Adrenal gland (tissue), 12 donors: ENCODE results near the gene VSIG10L2. TPM values are rescaled to one million over a fixed set of nuclear protein-coding genes. Genes with fewer than 3 reads are reported as not detected.

Experiments
- DNase-seq, 7 donors: peaks; one replicate each; pipeline ENCODE4 v3.0.0-alpha.2; 2019 to 2020
- H3K27ac ChIP-seq, 5 donors: fragments of 200-600 bp; sonication (generic) in 4 of 5; 1 replicate in 3 of 5; 2 replicates in 2 of 5; pipeline versions ENCODE4 v1.5.1 to v1.8.0; 2016 to 2020; ENCODE audit warnings: mild to moderate bottlenecking in 1 of 5
- H3K27me3 ChIP-seq: fragments of 200-600 bp; 2 replicates; pipeline ENCODE4 v1.8.0; 2021
- H3K36me3 ChIP-seq, 2 donors: fragments of 200-600 bp; replicated peaks in 1 of 2; 1 replicate in 1 of 2; 2 replicates in 1 of 2; pipeline versions ENCODE4 v1.5.1 to v1.8.0; 2018 to 2022
- H3K4me1 ChIP-seq, 2 donors: fragments of 200-600 bp; replicated peaks in 1 of 2; 1 replicate in 1 of 2; 2 replicates in 1 of 2; pipeline versions ENCODE4 v1.5.1 to v1.8.0; 2018 to 2021
- H3K4me3 ChIP-seq, 4 donors: fragments of 200-600 bp; sonication (generic) in 3 of 4; one replicate each; pipeline ENCODE4 v1.5.1; 2016 to 2018
- H3K9me3 ChIP-seq, 3 donors: fragments of 200-600 bp; sonication (generic) in 1 of 3; replicated peaks in 1 of 3; 1 replicate in 2 of 3; 2 replicates in 1 of 3; pipeline versions ENCODE4 v1.5.1 to v1.8.0; 2016 to 2021
- POLR2A ChIP-seq, 2 donors: fragments of 450-650 bp; IDR thresholded peaks; one replicate each; pipeline ENCODE4 v1.6.1; 2017; ENCODE audit warnings: antibody characterized with exemption in 2 of 2, mild to moderate bottlenecking in 2 of 2, moderate library complexity in 1 of 2
- WGBS, 4 donors: extraction: QIAGEN DNeasy Blood & Tissue Kit in 2 of 4; methylation state at CpG; one replicate each; pipeline versions ENCODE4 v1.1.5 to v1.1.7; 2013 to 2017; 5-methylcytosine and 5-hydroxymethylcytosine counted together
- intact Hi-C, 2 donors: fragments of 100-400 bp; cut with DNase I; formaldehyde crosslinking; loops; one replicate each; pipeline versions ENCODE4 v1.14.1 to v1.15.0; 2022 to 2023
- polyA plus RNA-seq, 3 donors: library from polyadenylated mRNA; stranded (reverse); fragments of 200-250 nt in 2 of 3; fragments of 350-450 nt in 1 of 3; fragmentation: Illumina TruSeq in 1 of 3; extraction: RNeasy Lipid Tissue Mini Kit (QIAGEN cat#74804) in 1 of 3; gene quantifications; one replicate each; pipeline ENCODE4 v1.2.3, GENCODE V29; 2013 to 2014
- total RNA-seq, 9 donors: library from RNA; depleted of rRNA in 4 of 9; stranded (reverse); fragments of >200 nt in 4 of 9; fragments of 120-200 nt in 1 of 9; fragmentation: NEBNext Ultra II Directional in 1 of 9; extraction: Animal tissue kit (Norgen Biotek cat#: 25700) in 1 of 9; gene quantifications; one replicate each; pipeline versions ENCODE4 v1.1.0 to v1.2.4, GENCODE V29; 2013 to 2023
- TF ChIP-seq, protein P1 (sequence below), 6 experiments: fragments of 450-650 bp in 4 of 6; fragments of 200-600 bp in 2 of 6; sonication (generic) in 1 of 6; IDR thresholded peaks; 1 replicate in 5 of 6; 2 replicates in 1 of 6; pipeline versions ENCODE4 v1.5.1 to v1.8.0; 2016 to 2021; ENCODE audit warnings: antibody characterized with exemption in 6 of 6, mild to moderate bottlenecking in 2 of 6, moderate library complexity in 1 of 6
- donor health status: healthy with polysubstance abuse.
- donor health status: Bipolar disorder and iron deficiency.
- donor health status: DM: yes; HTN: yes; CAD: no.
- donor health status: DM: no; HTN: no; CAD: no.
- donor health status: DM: no; HTN: no; CAD: no.
- donor health status: DM: yes; HTN: yes; CAD: no.

The VSIG10L2 gene
- total and polyA plus RNA-seq, 12 donors: 0.08 to 0.44 TPM; not detected in 10

DNA sequence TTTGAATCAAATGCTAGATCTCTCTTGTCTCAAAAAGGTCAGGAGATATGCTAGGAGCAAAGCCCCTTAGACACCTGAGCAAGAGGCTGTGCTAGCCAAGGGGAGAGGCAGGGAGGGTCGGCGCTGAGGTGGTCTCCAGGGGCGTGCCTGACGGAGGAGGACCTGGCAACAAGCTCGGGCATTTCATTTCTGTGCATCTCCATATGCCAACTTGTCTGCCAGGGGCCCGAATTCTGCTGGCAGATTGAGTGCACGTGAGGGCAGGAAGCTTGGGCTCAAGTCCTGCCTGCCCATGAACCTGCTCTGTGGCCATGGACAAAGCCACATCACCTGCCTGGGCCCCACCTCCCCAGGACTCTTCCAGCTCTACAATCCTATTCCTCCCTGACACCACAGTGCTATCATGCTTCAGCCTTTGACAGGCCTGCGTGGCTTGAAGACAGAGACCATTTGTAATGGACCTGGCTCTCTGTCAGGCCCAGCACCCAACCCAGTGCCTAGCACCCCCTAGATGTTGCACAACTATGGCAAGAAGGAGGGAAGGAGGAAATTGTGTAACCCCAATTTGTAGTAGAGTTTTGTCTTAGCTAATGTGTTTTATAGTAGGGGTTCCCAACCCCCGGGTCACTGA lies 16.3 kb upstream of the VSIG10L2 start:
- peaks cover 3% of the 10 kb centered on the region for H3K27me3 ChIP-seq
- intact Hi-C loops: no loop called here
- no peaks in the 10 kb centered on the region for H3K36me3 ChIP-seq
- H3K27ac ChIP-seq: no peak overlapping the region
- peaks cover 0 to 6% (median 0%) of the 10 kb centered on the region in 3 donors for H3K9me3 ChIP-seq
- H3K4me1 ChIP-seq: peaks cover 0 to 3% of the 10 kb centered on the region in 2 donors
- H3K4me3 ChIP-seq: no peak overlapping the region
- peak in 1 of 7 donors; percentile 36 for DNase-seq
- TF ChIP-seq, protein P1, sequence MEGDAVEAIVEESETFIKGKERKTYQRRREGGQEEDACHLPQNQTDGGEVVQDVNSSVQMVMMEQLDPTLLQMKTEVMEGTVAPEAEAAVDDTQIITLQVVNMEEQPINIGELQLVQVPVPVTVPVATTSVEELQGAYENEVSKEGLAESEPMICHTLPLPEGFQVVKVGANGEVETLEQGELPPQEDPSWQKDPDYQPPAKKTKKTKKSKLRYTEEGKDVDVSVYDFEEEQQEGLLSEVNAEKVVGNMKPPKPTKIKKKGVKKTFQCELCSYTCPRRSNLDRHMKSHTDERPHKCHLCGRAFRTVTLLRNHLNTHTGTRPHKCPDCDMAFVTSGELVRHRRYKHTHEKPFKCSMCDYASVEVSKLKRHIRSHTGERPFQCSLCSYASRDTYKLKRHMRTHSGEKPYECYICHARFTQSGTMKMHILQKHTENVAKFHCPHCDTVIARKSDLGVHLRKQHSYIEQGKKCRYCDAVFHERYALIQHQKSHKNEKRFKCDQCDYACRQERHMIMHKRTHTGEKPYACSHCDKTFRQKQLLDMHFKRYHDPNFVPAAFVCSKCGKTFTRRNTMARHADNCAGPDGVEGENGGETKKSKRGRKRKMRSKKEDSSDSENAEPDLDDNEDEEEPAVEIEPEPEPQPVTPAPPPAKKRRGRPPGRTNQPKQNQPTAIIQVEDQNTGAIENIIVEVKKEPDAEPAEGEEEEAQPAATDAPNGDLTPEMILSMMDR (IDR thresholded peaks at IDR 0.05): no peak
- no peak for TF ChIP-seq POLR2A (IDR thresholded peaks at IDR 0.05)
- 74 to 88% (median 79%) methylated on average over 9 of the region's 9 CpGs for WGBS, 4 donors

DNA sequence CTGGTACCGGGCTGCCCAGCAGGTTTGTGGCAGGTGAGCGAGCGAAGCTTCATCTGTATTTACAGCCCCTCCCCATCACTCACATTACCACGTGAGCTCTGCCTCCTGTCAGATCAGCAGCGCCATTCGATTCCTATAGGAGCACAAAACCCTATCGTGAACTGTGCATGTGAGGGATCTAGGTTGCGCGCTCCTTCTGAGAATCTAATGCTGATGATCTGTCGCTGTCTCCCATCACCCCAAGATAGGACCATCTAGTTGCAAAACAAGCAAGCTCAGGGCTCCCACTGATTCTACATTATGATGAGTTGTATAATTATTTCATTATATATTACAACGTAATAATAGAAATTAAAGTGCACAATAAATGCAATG lies 15.8 kb upstream of the VSIG10L2 start:
- no peak for TF ChIP-seq POLR2A (IDR thresholded peaks at IDR 0.05)
- TF ChIP-seq, protein P1 (IDR thresholded peaks at IDR 0.05): no peak
- H3K27me3 ChIP-seq: peaks cover 3% of the 10 kb centered on the region
- peak in 1 of 7 donors; percentile 3 for DNase-seq
- intact Hi-C loops: no loop called here
- no peaks in the 10 kb centered on the region for H3K36me3 ChIP-seq
- WGBS, 4 donors: 87 to 95% (median 87%) methylated on average over 8 to 11 of the region's 11 CpGs
- H3K9me3 ChIP-seq: peaks cover 0 to 6% (median 0%) of the 10 kb centered on the region in 3 donors
- no peak overlapping the region for H3K4me3 ChIP-seq
- H3K27ac ChIP-seq: no peak overlapping the region
- H3K4me1 ChIP-seq: peaks cover 0 to 3% of the 10 kb centered on the region in 2 donors

DNA sequence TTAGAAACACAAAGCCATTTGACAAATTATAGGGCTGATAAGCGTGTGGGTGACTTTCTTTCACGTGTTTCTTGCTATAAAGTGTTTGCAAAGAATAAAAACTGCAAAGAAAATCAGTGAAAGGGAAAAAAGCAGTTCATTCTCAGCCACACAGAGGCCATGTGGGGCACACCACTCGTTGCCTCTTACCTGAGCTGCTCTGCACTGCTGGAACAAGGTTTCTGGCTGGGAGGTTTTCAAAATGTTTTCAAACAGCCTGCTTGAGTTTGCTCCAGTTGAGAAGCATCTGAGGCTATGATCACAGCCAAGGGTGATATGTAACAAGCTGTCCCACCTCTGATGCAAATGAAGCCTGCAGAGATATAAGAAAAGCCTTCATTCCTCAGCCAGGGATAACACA lies 14.7 kb upstream of the VSIG10L2 start:
- Histone ChIP-seq H3K4me3 (no peak overlapping the region), H3K27me3 (peaks cover 3% of the 10 kb centered on the region), H3K9me3 (peaks cover 0 to 6% (median 0%) of the 10 kb centered on the region in 3 donors), H3K27ac (no peak overlapping the region), H3K4me1 (no peaks in the 10 kb centered on the region), H3K36me3 (no peaks in the 10 kb centered on the region)
- no peak for DNase-seq
- intact Hi-C loops: no loop called here
- TF ChIP-seq, protein P1 (IDR thresholded peaks at IDR 0.05): no peak
- no peak for TF ChIP-seq POLR2A (IDR thresholded peaks at IDR 0.05)
- 62 to 70% (median 63%) methylated on average over 3 of the region's 3 CpGs for WGBS, 4 donors

DNA sequence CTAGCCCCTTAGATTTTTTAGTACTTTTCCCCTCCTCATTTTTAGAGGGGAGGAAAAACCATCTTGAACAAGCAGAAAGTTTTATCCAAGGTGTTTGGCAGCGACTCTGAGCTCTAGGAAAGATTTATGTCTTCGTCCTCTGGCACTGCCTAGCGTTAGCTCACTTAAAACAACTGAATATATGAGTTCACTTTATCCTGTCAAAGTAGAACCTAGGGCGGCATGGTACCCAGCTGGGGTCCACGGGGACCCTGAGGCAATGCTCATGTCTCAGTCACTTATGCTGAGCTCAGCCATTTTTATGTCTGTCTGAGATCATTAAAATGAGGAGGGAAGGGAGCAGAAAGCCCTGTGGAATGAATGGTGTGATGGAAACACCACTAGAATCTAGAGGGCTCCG lies 14.2 kb upstream of the VSIG10L2 start:
- intact Hi-C loops: no loop called here
- Histone ChIP-seq H3K4me1 (no peaks in the 10 kb centered on the region), H3K27ac (no peak overlapping the region), H3K36me3 (no peaks in the 10 kb centered on the region), H3K9me3 (peaks cover 0 to 6% (median 0%) of the 10 kb centered on the region in 3 donors), H3K4me3 (no peak overlapping the region), H3K27me3 (peaks cover 3% of the 10 kb centered on the region)
- 44 to 54% (median 49%) methylated on average over 6 of the region's 6 CpGs for WGBS, 4 donors
- DNase-seq: peak in 1 of 7 donors; percentile 18
- TF ChIP-seq, protein P1 (IDR thresholded peaks at IDR 0.05): no peak
- no peak for TF ChIP-seq POLR2A (IDR thresholded peaks at IDR 0.05)
